HS-5 (cell line): Measurements from ENCODE around the gene AHI1.
"Not testable (repeated sequence)": the region's sequence is repeated elsewhere in the genome, so short reads cannot be mapped to it uniquely, and the experiment has no call there.

ENCODE experiments used
- DNase-seq: peaks from one replicate; pipeline ENCODE4 v3.0.0-alpha.2; 2012; ENCODE audit warnings: low read depth

Gene AHI1

GRCh38 chr6:135260612-135261011 is 236.9 kb downstream of the AHI1 start:
- no peak for DNase-seq

GRCh38 chr6:135258970-135259369 is 238.6 kb downstream of the AHI1 start:
- no peak for DNase-seq

- no peak for DNase-seq
Measured at GRCh38 chr6:135257631-135258405, 239.7 kb downstream of the AHI1 start.

- DNase-seq, result no peak
Measured at GRCh38 chr6:135256866-135257265, 240.7 kb downstream of the AHI1 start.

- DNase-seq, result no peak
Measured at GRCh38 chr6:135254471-135254870, 243.1 kb downstream of the AHI1 start.

- DNase-seq, result peak; percentile 37
Measured at GRCh38 chr6:135251498-135252441, 245.8 kb downstream of the AHI1 start.

- no peak for DNase-seq
Measured at GRCh38 chr6:135250751-135251497, 246.6 kb downstream of the AHI1 start.

- DNase-seq, result no peak
Measured at GRCh38 chr6:135250234-135250633, 247.3 kb downstream of the AHI1 start.

GRCh38 chr6:135246412-135247012 is 251.0 kb downstream of the AHI1 start:
- not testable (repeated sequence) for DNase-seq

GRCh38 chr6:135244805-135245204 is 252.7 kb downstream of the AHI1 start:
- no peak for DNase-seq

- no peak for DNase-seq
Measured at GRCh38 chr6:135243871-135244796, 253.4 kb downstream of the AHI1 start.

GRCh38 chr6:135240711-135241110 is 256.8 kb downstream of the AHI1 start:
- no peak for DNase-seq

- DNase-seq, result no peak
Measured at GRCh38 chr6:135236732-135237131, 260.8 kb downstream of the AHI1 start.

GRCh38 chr6:135236319-135236718 is 261.2 kb downstream of the AHI1 start:
- no peak for DNase-seq

GRCh38 chr6:135235716-135236115 is 261.8 kb downstream of the AHI1 start:
- no peak for DNase-seq

GRCh38 chr6:135234492-135234780 is 263.1 kb downstream of the AHI1 start:
- DNase-seq, result no peak

- no peak for DNase-seq
Measured at GRCh38 chr6:135233686-135234491, 263.7 kb downstream of the AHI1 start.
